H9 (cell line): ENCODE data around the gene ANXA3. TPM values are rescaled to one million over a fixed set of nuclear protein-coding genes. Genes with fewer than 3 reads are reported as not detected.

ENCODE experiments used
- DNase-seq: peaks from one replicate; pipeline ENCODE4 v3.0.0-alpha.2; 2017
- H2AFZ ChIP-seq: one replicate; pipeline ENCODE4 v1.6.1; 2013; ENCODE audit warnings: mild to moderate bottlenecking, low read length, control low read depth, moderate library complexity
- H2AK5ac ChIP-seq: 2 replicates; pipeline ENCODE4 v1.6.1; 2013; ENCODE audit warnings: low read length, control low read depth, mixed read lengths; ENCODE audit not compliant: insufficient read length
- H2BK120ac ChIP-seq: one replicate; pipeline ENCODE4 v1.6.1; 2013; ENCODE audit warnings: low read depth, mild to moderate bottlenecking, low read length, control low read depth, inconsistent platforms; ENCODE audit not compliant: poor library complexity, severe bottlenecking
- H2BK12ac ChIP-seq: 2 replicates; pipeline ENCODE4 v1.6.1; 2013; ENCODE audit warnings: low read length, control low read depth, mixed read lengths, low read depth; ENCODE audit not compliant: insufficient read length
- H2BK15ac ChIP-seq: 2 replicates; pipeline ENCODE4 v1.6.1; 2013; ENCODE audit warnings: low read depth, low read length, control low read depth
- H2BK20ac ChIP-seq: one replicate; pipeline ENCODE4 v1.6.1; 2013; ENCODE audit warnings: low read depth, mild to moderate bottlenecking, low read length, control low read depth, inconsistent platforms; ENCODE audit not compliant: poor library complexity, severe bottlenecking
- H2BK5ac ChIP-seq: 2 replicates; pipeline ENCODE4 v1.6.1; 2013; ENCODE audit warnings: low read length, control low read depth, mixed read lengths; ENCODE audit not compliant: insufficient read length
- H3K14ac ChIP-seq: 2 replicates; pipeline ENCODE4 v1.6.1; 2013; ENCODE audit warnings: low read length, control low read depth; ENCODE audit not compliant: insufficient read depth
- H3K18ac ChIP-seq: 2 replicates; pipeline ENCODE4 v1.6.1; 2013; ENCODE audit warnings: low read depth, mild to moderate bottlenecking, mixed read lengths, low read length, control low read depth; ENCODE audit not compliant: insufficient read length
- H3K23ac ChIP-seq: 2 replicates; pipeline ENCODE4 v1.6.1; 2013; ENCODE audit warnings: low read length, control low read depth, mixed read lengths, low read depth; ENCODE audit not compliant: insufficient read length
- H3K23me2 ChIP-seq: 2 replicates; pipeline ENCODE4 v1.6.1; 2013; ENCODE audit warnings: low read depth, mild to moderate bottlenecking, mixed read lengths, low read length, control low read depth; ENCODE audit not compliant: insufficient read length, poor library complexity, severe bottlenecking
- H3K27ac ChIP-seq: 2 replicates; pipeline ENCODE4 v1.5.1; 2013; ENCODE audit warnings: low read length, control low read depth, mixed read lengths, low read depth; ENCODE audit not compliant: insufficient read length
- H3K27me3 ChIP-seq: 2 replicates; pipeline ENCODE4 v1.6.1; 2013; ENCODE audit warnings: low read length, control low read depth, inconsistent platforms; ENCODE audit not compliant: insufficient read depth
- H3K4ac ChIP-seq: 2 replicates; pipeline ENCODE4 v1.6.1; 2013; ENCODE audit warnings: low read depth, mild to moderate bottlenecking, control low read depth, inconsistent platforms, low read length, moderate library complexity
- H3K4me1 ChIP-seq: 2 replicates; pipeline ENCODE4 v1.6.1; 2013; ENCODE audit warnings: low read length, control low read depth, inconsistent platforms; ENCODE audit not compliant: insufficient read depth
- H3K4me2 ChIP-seq: 2 replicates; pipeline ENCODE4 v1.6.1; 2013; ENCODE audit warnings: low read length, control low read depth, mixed read lengths; ENCODE audit not compliant: insufficient read length, insufficient read depth
- H3K56ac ChIP-seq: 2 replicates; pipeline ENCODE4 v1.6.1; 2013; ENCODE audit warnings: low read depth, mild to moderate bottlenecking, mixed read lengths, low read length, control low read depth; ENCODE audit not compliant: insufficient read length
- H3K79me1 ChIP-seq: 2 replicates; pipeline ENCODE4 v1.6.1; 2013; ENCODE audit warnings: low read depth, mild to moderate bottlenecking, moderate library complexity, low read length, control low read depth, inconsistent platforms; ENCODE audit not compliant: insufficient read depth, poor library complexity, severe bottlenecking
- H3K79me2 ChIP-seq: 2 replicates; pipeline ENCODE4 v1.6.1; 2013; ENCODE audit warnings: low read length, control low read depth, inconsistent platforms; ENCODE audit not compliant: insufficient read depth
- H3K9ac ChIP-seq: 2 replicates; pipeline ENCODE4 v1.6.1; 2013; ENCODE audit warnings: low read length, control low read depth, mixed read lengths; ENCODE audit not compliant: insufficient read length; ENCODE audit errors: extremely low read depth
- H3K9me3 ChIP-seq: one replicate; pipeline ENCODE4 v1.6.1; 2013; ENCODE audit warnings: low read depth, low read length, inconsistent platforms; ENCODE audit not compliant: control insufficient read depth
- H3T11ph ChIP-seq: one replicate; pipeline ENCODE4 v1.6.1; 2013; ENCODE audit warnings: mild to moderate bottlenecking, low read length, control low read depth, inconsistent platforms
- H4K20me1 ChIP-seq: one replicate; pipeline ENCODE4 v1.6.1; 2013; ENCODE audit not compliant: control insufficient read depth, insufficient read length, insufficient read depth
- H4K5ac ChIP-seq: 2 replicates; pipeline ENCODE4 v1.6.1; 2013; ENCODE audit warnings: low read depth, mild to moderate bottlenecking, mixed read lengths, low read length, control low read depth; ENCODE audit not compliant: insufficient read length
- H4K8ac ChIP-seq: replicated peaks from 2 replicates; pipeline ENCODE4 v1.6.1; 2013; ENCODE audit warnings: low read length, control low read depth, mixed read lengths, low read depth; ENCODE audit not compliant: insufficient read length
- H4K91ac ChIP-seq: 2 replicates; pipeline ENCODE4 v1.6.1; 2013; ENCODE audit warnings: low read depth, mild to moderate bottlenecking, moderate library complexity, mixed read lengths, low read length, control low read depth; ENCODE audit not compliant: insufficient read length
- H3K27ac Mint-ChIP-seq, 3 experiments: 2 replicates in 2 of 3; 3 replicates in 1 of 3; pipeline ENCODE4 v1.8.0; 2020 to 2021; ENCODE audit warnings: mixed read lengths in 3 of 3, mild to moderate bottlenecking in 1 of 3, moderate library complexity in 1 of 3
- H3K27me3 Mint-ChIP-seq: 2 replicates; pipeline ENCODE4 v1.8.0; 2021; ENCODE audit warnings: low read depth, mild to moderate bottlenecking, moderate library complexity, mixed read lengths
- H3K36me3 Mint-ChIP-seq, 3 experiments: 2 replicates in 2 of 3; 3 replicates in 1 of 3; pipeline ENCODE4 v1.8.0; 2020 to 2021; ENCODE audit warnings: low read depth in 3 of 3, mixed read lengths in 3 of 3; ENCODE audit not compliant: insufficient read depth in 1 of 3
- H3K4me1 Mint-ChIP-seq, 2 experiments: 2 replicates each; pipeline ENCODE4 v1.8.0; 2020; ENCODE audit warnings: mixed read lengths in 2 of 2
- H3K4me3 Mint-ChIP-seq, 2 experiments: 2 replicates in 1 of 2; 3 replicates in 1 of 2; pipeline ENCODE4 v1.8.0; 2020 to 2021; ENCODE audit warnings: mild to moderate bottlenecking in 2 of 2, mixed read lengths in 2 of 2, moderate library complexity in 1 of 2
- H3K9me3 Mint-ChIP-seq, 2 experiments: 2 replicates in 1 of 2; 3 replicates in 1 of 2; pipeline ENCODE4 v1.8.0; 2020; ENCODE audit warnings: mild to moderate bottlenecking in 2 of 2, mixed read lengths in 2 of 2, moderate library complexity in 1 of 2
- WGBS: extraction: QIAGEN DNeasy Blood & Tissue Kit; methylation state at CpG from one replicate; pipeline ENCODE4 v1.1.7; 2013; ENCODE audit warnings: missing lambda C conversion rate, low lambda C conversion rate, mixed read lengths; ENCODE audit not compliant: insufficient read length; ENCODE audit errors: extremely low coverage; 5-methylcytosine and 5-hydroxymethylcytosine counted together
- total RNA-seq: library from RNA; stranded (reverse); gene quantifications from 2 replicates; pipeline ENCODE4 v1.2.1, GENCODE V29; 2021
- TF ChIP-seq, protein P1 (sequence below): fragments of 200-600 bp; sonication (generic); conservative IDR thresholded peaks from 3 replicates; pipeline ENCODE4 v1.8.0; 2021; ENCODE audit warnings: antibody characterized with exemption, mild to moderate bottlenecking

Gene ANXA3
- total RNA-seq, 1 experiment from 2014 or later, result 20.6 TPM

DNA sequence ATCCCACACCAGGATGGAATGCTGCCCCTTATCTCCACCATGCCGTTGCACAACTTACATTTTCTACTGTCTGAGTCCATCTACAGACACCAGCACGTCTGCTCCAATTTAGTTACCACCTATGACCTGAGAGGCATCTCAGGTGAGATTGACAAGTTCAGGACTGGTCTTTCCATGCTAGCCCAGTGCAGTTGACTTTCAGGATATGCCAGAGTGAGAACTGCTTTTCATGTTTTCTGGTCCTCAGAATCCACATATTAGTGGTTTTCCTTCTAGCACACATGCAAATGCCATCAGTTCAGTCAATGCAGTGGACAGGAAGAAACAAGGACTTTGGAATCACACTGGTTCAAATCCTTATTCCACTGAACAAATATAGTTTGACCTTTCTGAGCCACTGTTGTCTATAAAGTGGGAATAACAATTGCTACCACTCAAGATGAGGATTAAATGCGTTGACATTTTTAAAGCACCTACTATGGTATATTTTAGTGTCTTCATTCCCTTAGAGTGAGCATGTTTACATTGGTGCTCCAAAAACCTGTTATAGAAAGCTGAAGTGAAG lies 38.1 kb upstream of the ANXA3 start:
- no peak overlapping the region for H4K8ac ChIP-seq
- H3K23ac ChIP-seq, result no peak overlapping the region
- TF ChIP-seq, protein P1, sequence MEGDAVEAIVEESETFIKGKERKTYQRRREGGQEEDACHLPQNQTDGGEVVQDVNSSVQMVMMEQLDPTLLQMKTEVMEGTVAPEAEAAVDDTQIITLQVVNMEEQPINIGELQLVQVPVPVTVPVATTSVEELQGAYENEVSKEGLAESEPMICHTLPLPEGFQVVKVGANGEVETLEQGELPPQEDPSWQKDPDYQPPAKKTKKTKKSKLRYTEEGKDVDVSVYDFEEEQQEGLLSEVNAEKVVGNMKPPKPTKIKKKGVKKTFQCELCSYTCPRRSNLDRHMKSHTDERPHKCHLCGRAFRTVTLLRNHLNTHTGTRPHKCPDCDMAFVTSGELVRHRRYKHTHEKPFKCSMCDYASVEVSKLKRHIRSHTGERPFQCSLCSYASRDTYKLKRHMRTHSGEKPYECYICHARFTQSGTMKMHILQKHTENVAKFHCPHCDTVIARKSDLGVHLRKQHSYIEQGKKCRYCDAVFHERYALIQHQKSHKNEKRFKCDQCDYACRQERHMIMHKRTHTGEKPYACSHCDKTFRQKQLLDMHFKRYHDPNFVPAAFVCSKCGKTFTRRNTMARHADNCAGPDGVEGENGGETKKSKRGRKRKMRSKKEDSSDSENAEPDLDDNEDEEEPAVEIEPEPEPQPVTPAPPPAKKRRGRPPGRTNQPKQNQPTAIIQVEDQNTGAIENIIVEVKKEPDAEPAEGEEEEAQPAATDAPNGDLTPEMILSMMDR, result no peak
- Mint-ChIP-seq H3K4me1 (peaks cover 0 to 4% of the 10 kb centered on the region in 2 experiments; a peak in 3 of 4 replicates), H3K36me3 (peaks cover 5 to 22% (median 18%) of the 10 kb centered on the region in 3 experiments; a peak in 4 of 7 replicates), H3K9me3 (no peaks in the 10 kb centered on the region), H3K27me3 (no peaks in the 10 kb centered on the region), H3K4me3 (no peak overlapping the region), H3K27ac (no peak overlapping the region)
- H3K4me1 ChIP-seq, result no peaks in the 10 kb centered on the region
- no peak overlapping the region for H2BK5ac ChIP-seq
- no peaks in the 10 kb centered on the region for H3K79me1 ChIP-seq
- no peak overlapping the region for H2BK20ac ChIP-seq
- no peak overlapping the region for H3K18ac ChIP-seq
- H4K91ac ChIP-seq, result no peak overlapping the region
- no peak overlapping the region for H2AK5ac ChIP-seq
- no peak overlapping the region for H2AFZ ChIP-seq
- no CpG with 5 or more reads among the region's 3 CpGs for WGBS
- no peaks in the 10 kb centered on the region for H3K9me3 ChIP-seq
- H2BK12ac ChIP-seq, result no peak overlapping the region
- no peaks in the 10 kb centered on the region for H3K23me2 ChIP-seq
- H3K27me3 ChIP-seq, result no peaks in the 10 kb centered on the region
- no peak overlapping the region for H3K14ac ChIP-seq
- no peaks in the 10 kb centered on the region for H3K79me2 ChIP-seq
- H2BK120ac ChIP-seq, result no peak overlapping the region
- no peak for DNase-seq
- no peak overlapping the region for H3T11ph ChIP-seq
- H4K5ac ChIP-seq, result no peak overlapping the region
- no peak overlapping the region for H3K56ac ChIP-seq
- H3K4ac ChIP-seq, result no peak overlapping the region
- no peak overlapping the region for H2BK15ac ChIP-seq
- H3K27ac ChIP-seq, result no peak overlapping the region
- H4K20me1 ChIP-seq, result no peaks in the 10 kb centered on the region
- H3K4me2 ChIP-seq, result no peak overlapping the region
- H3K9ac ChIP-seq, result no peak overlapping the region
